Frontal cortex (tissue), 4 donors: ENCODE measurements around the gene ODAD2. TPM values are rescaled to one million over a fixed set of nuclear protein-coding genes. Genes with fewer than 3 reads are reported as not detected.
"Not testable (repeated sequence)": the region's sequence is repeated elsewhere in the genome, so short reads cannot be mapped to it uniquely, and the experiment has no call there.

Experiments used
- DNase-seq, 2 donors: peaks; one replicate each; pipeline ENCODE4 v3.0.0; 2012; ENCODE audit warnings: low spot score in 2 of 2
- FAIRE-seq: peaks from 2 replicates; lab custom pipeline; 2012; peaks lifted over from hg19 to GRCh38; lab: Jason Lieb, UNC
- total RNA-seq: library from RNA; depleted of rRNA; stranded (reverse); fragments of >200 nt; gene quantifications from one replicate; pipeline ENCODE4 v1.2.3, GENCODE V29; 2014
- donor health status: control.
- donor health status: control.
- donor health status: control.

The ODAD2 gene
- total RNA-seq, 1 donor from 2014 or later: 0.82 TPM

DNA sequence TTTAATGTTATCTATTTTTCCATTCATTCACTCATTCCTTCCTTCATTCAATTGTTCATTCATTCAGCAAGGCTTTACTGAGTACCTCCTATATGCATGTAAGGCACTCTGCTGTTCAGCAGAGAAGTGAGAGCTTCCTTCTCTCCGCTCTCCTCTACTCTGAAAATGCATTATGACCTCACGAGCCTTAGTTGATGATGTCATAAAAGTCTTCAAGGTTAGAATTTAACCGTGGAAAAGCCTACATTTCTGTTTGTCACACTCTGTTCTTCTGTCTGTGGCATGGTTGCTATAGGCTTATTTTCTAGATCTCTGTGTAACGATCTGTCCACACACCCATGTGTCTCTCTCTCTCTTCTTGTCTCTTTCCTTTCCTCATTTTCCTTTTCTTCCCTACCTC is 17.1 kb downstream of the ODAD2 start:
- DNase-seq: no peak
- no peak for FAIRE-seq

DNA sequence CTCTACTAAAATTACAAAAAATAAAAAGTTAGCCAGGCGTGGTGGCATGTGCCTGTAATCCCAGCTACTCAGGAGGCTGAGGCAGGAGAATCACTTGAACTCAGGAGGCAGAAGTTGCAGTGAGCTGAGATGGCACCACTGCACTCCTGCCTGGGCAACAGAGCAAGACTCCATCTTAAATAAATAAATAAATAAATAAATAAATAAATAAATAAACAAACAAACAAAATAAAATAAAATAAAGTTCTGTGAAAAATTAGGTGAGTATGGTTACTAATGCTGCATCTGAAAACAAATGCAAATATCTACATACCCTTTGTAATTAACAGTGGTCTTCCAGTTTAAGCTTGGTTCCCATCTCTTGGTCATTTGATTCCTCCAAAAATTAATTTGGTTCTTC is 28.1 kb downstream of the ODAD2 start:
- DNase-seq, FAIRE-seq: not testable (repeated sequence)

DNA sequence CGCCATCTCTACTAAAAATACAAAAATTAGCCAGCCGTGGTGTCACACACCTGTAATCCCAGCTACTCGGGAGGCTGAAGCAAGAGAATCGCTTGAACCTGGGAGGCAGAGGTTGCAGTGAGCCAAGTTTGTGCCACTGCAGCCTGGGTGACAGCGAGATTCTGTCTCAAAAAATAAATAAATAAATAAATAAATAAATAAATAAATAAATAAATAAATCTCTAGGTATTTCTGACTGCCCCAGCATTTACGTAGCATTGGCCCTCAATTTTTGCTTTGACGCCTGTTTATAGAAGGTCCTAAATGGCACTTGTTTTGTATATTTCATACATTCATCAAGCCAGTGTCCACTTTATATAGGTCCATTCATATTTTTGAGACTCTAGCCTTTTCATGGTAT is 28.9 kb downstream of the ODAD2 start:
- not testable (repeated sequence) for DNase-seq, FAIRE-seq

- no peak for FAIRE-seq
Observed at GRCh38 chr10:27959093-27959715, 39.7 kb downstream of the ODAD2 start.

GRCh38 chr10:27958383-27958782 is 40.5 kb downstream of the ODAD2 start:
- DNase-seq, FAIRE-seq: not testable (repeated sequence)

More at GRCh38 chr10:27959093-27959715, 39.7 kb downstream of the ODAD2 start:
- DNase-seq: no peak

DNA sequence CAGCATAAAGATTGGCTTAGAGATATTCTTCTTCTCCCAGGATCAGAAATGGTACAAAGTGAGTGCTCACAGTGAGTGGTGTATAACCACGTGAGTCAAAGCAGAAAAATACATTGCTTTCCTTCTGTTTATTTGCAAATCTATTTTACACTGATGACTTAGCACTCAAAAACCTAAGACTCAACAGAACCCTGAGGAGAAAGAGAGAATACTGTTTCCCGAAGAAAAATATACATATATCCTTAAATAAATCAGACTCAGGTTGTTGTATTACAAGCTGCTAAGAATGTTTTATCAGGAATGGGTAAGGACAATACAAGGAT is 48.7 kb downstream of the ODAD2 start:
- FAIRE-seq (no peak), DNase-seq (no peak)

DNA sequence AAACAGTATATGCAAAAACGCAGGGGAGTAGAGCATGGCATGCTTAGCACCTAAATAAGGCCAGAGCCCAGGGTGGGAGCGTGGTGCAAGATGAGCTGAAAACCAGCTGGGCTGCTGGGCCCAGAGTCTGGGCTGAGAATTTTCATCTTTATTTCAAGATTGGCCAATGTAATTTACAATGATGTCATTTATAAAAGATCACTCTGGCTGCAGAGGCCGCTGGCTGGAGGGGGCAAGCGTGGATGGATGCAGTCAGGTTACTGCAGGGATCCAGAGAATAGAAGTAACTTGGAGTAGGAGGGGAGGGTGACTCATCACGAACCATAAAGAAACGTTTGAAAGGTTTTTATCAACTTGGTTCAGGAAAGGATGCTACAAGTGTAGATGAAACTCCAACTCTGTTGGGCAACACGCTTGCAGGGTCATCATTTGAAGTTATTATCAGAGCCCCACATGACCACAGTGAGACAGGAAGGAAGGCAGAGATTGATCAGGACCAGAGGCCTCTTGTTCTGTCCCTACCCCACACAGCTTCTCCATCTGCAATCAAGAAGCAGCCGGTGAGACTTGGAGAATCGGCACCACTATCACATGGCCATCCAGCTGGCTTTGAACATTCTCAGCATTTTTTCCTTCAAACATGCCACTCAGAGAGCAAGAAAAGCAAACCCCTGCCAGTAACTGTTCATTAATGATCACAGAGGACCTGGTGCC is 49.2 kb downstream of the ODAD2 start:
- no peak for DNase-seq

GRCh38 chr10:27948186-27948585 is 50.7 kb downstream of the ODAD2 start:
- no peak for FAIRE-seq

More for the DNA sequence above, 49.2 kb downstream of the ODAD2 start:
- FAIRE-seq: no peak

DNA sequence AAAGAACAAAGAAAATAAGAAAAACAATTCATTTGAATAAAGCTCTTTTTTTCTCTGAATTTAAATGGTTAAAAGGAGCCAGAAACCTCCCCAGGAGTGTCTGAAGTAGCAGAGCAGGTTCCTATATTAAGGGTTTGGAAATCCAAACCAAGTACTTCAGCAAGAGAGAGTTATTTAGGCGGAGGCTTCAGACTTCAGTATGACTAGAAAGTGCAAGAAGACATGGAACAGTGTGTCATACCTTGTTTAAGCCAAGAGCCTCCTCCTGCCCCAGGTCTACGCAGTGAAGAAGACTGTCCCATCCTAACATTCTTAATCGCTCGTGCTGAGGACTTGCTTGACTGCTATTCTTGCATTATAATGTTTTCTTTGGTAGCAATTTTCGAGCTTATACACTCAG is 51.3 kb downstream of the ODAD2 start:
- DNase-seq (no peak), FAIRE-seq (no peak)

More at GRCh38 chr10:27948186-27948585, 50.7 kb downstream of the ODAD2 start:
- no peak for DNase-seq

- FAIRE-seq (no peak), DNase-seq (no peak)
Observed at GRCh38 chr10:27944005-27944404, 54.9 kb downstream of the ODAD2 start.

DNA sequence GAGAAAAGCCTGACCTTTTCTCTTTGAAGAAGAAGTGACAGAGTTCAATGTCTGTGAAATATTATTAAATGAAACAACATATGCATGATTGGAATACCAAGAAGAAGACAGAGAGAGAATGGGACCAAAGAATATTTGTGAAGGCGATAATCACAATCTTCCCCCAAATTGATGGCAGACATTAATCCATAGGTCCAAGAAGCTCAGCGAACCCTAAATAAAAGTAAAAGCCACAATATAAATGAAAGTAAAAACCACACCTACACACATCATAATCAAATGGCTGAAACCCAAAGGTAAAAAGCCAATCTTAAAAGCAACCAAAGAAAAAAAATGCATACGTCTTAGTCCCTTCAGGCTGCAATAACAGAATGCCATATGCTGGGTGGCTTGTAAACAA is 84.0 kb downstream of the ODAD2 start:
- FAIRE-seq (no peak), DNase-seq (no peak)

DNA sequence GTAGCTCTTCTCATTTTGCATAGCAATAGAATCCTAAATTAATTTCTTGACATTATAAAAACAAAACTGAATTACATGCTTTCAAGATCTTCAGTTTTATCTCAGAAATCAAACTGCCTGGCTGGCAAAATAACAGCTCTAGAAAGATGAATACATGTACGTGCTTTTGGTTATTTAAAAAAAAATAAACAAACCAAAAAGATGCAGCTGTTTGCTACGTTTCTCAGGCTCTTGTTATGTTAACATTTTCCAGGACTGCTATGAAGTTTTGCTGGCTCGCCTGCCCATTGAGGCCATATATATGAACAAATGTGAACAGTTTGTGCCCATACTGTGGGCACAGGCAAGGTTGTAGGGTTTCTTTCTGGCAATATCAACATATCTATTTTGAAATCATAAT is 86.6 kb downstream of the ODAD2 start:
- no peak for FAIRE-seq
- no peak for DNase-seq

GRCh38 chr10:27911539-27911938 is 87.3 kb downstream of the ODAD2 start:
- DNase-seq (no peak), FAIRE-seq (no peak)

GRCh38 chr10:27911011-27911410 is 87.9 kb downstream of the ODAD2 start:
- no peak for DNase-seq
- no peak for FAIRE-seq

- no peak for DNase-seq
Observed at GRCh38 chr10:27908231-27908630, 90.6 kb downstream of the ODAD2 start.

GRCh38 chr10:27899485-27899884 is 99.4 kb downstream of the ODAD2 start:
- not testable (repeated sequence) for FAIRE-seq, DNase-seq

More at GRCh38 chr10:27908231-27908630, 90.6 kb downstream of the ODAD2 start:
- no peak for FAIRE-seq

DNA sequence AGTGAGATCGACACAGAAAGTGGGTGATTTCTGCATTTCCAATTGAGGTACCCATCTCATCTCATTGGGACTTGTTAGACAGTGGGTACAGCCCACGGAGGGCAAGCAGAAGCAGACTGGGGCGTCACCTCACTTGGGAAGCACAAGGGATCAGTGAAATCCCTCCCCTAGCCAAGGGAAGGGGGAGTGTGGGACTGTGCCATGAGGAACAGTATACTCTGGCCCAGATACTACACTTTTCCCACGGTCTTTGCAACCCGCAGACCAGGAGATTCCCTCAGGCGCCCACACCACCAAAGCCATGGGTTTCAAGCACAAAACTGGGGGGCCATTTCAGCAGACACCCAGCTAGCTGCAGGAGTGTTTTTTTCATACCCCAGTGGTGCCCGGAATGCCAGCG is 99.8 kb downstream of the ODAD2 start:
- FAIRE-seq: no peak
- no peak for DNase-seq

GRCh38 chr10:27893358-27893954 is 105.4 kb downstream of the ODAD2 start:
- FAIRE-seq (no peak), DNase-seq (no peak)

DNA sequence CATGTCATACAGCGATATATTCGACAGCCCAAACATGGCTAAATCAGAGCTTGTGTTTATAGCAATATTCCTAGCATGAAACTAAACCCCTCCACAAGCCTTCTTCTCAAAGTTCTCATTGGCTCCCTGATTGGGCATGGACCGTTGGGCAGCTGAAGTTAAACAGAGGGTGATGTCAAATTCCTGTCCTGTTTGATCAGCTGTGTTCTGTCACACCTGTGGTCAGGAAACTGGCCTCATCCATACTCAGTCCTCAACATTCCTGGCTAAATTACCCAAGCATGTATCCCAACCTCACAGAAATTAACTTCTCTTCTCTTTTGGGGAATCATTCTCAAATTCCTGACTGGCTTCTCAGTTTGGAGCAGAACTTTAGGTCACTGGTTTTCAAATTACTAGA is 107.9 kb downstream of the ODAD2 start:
- DNase-seq: no peak
- no peak for FAIRE-seq

DNA sequence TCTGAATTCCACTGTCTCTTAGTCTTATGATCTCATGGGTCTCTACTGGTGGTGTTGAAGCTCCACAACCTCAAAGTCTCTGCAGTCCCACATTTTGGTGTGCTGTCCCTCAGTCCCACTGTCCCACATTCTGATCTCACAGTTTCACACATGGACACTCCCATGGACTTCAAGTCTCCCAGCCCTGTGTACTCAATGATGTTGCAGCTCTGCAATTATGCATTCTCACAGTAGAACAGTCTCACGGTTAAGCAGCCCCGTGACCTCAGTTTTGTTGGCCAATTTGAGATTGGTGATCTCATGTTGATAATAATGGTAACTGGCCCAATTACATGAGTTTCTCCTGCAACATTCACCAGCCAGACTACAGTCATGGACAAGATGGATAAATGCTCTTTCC is 109.4 kb downstream of the ODAD2 start:
- FAIRE-seq (no peak), DNase-seq (no peak)

GRCh38 chr10:27884185-27884641 is 114.7 kb downstream of the ODAD2 start:
- FAIRE-seq (no peak), DNase-seq (no peak)
